ENCODE measurements around the gene MUL1.
"Not testable (repeated sequence)": the region's sequence is repeated elsewhere in the genome, so short reads cannot be mapped to it uniquely, and the experiment has no call there.

Gene MUL1

DNA sequence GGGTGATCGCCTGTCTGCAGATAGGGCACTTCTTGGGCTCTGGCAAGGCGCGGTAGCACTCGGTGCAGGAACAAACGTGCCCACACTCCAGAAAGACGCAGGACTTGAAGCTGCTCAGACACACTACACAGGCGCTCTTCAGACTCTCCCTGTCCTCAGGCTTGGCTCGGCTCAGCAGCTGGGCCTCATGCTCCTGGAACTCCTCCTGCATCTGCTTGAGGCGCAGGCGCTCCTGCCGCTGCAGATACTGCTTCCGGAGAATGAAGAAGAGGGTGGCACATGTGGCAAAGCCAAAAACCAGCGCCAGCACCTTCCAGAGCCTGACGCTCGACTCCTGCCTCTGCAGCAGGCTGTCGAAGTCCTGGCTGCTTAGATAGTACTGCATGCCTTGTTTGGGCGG lies 7.2 kb downstream of the MUL1 start:
- no peak for DNase-seq
- no peaks in the 10 kb centered on the region for H3K4me1 ChIP-seq
- TF ChIP-seq, protein P1, sequence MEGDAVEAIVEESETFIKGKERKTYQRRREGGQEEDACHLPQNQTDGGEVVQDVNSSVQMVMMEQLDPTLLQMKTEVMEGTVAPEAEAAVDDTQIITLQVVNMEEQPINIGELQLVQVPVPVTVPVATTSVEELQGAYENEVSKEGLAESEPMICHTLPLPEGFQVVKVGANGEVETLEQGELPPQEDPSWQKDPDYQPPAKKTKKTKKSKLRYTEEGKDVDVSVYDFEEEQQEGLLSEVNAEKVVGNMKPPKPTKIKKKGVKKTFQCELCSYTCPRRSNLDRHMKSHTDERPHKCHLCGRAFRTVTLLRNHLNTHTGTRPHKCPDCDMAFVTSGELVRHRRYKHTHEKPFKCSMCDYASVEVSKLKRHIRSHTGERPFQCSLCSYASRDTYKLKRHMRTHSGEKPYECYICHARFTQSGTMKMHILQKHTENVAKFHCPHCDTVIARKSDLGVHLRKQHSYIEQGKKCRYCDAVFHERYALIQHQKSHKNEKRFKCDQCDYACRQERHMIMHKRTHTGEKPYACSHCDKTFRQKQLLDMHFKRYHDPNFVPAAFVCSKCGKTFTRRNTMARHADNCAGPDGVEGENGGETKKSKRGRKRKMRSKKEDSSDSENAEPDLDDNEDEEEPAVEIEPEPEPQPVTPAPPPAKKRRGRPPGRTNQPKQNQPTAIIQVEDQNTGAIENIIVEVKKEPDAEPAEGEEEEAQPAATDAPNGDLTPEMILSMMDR (IDR thresholded peaks at IDR 0.05; ENCODE audit: low read depth, low read length): no peak
- H3K9me3 ChIP-seq: no peaks in the 10 kb centered on the region
- H3K4me3 ChIP-seq (ENCODE audit: low read depth, low read length): no peak overlapping the region
- no peaks in the 10 kb centered on the region for H3K27me3 ChIP-seq
- H3K36me3 ChIP-seq: peaks cover 3% of the 10 kb centered on the region; the same call in 1 of the 2 replicates

DNA sequence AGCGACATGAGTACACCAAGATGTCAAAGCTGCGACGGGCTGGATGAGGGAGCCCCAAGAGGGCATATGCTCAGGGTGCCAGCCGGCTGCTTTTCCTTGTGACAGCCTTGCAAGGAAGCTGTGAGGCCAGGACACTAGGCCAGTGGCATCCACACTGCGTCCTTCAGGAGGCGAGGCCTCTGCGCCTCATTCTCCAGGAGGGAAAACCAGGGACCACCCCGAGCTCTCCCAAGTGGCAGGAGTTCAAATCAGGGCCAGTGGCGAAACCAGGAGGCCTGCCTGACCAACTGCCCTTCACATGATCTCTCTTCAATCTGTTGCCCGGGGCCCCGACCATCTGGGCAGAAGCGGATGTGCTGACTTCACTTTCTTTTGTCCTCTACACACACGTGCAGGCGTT lies 8.2 kb downstream of the MUL1 start:
- Histone ChIP-seq H3K36me3 (peaks cover 3% of the 10 kb centered on the region; the same call in 1 of the 2 replicates), H3K4me1 (no peaks in the 10 kb centered on the region), H3K9me3 (no peaks in the 10 kb centered on the region), H3K4me3 (ENCODE audit: low read depth, low read length) (no peak overlapping the region), H3K27me3 (no peaks in the 10 kb centered on the region)
- TF ChIP-seq, protein P1 (IDR thresholded peaks at IDR 0.05; ENCODE audit: low read depth, low read length): no peak
- DNase-seq: no peak

DNA sequence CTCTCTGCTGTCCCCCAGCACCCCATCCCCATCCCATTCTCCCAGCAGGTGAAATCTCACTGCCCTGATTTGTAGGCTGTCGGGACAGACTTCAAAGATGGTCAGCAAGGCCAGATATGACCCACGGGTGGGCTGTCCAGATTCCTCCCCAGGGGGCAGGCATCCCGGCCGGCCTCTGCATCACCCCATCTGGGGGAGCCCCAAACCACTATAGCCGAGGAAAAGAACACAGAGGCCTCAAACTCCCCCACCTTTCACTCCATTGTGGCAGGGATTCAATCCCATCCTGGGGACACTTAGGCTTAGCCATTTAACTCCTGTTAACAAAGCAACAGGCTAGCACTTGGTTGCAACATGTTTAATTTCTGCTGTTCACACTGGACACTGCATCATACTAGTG lies 8.8 kb downstream of the MUL1 start:
- peaks cover 3% of the 10 kb centered on the region; the same call in 1 of the 2 replicates for H3K36me3 ChIP-seq
- TF ChIP-seq, protein P1 (IDR thresholded peaks at IDR 0.05; ENCODE audit: low read depth, low read length): no peak

DNA sequence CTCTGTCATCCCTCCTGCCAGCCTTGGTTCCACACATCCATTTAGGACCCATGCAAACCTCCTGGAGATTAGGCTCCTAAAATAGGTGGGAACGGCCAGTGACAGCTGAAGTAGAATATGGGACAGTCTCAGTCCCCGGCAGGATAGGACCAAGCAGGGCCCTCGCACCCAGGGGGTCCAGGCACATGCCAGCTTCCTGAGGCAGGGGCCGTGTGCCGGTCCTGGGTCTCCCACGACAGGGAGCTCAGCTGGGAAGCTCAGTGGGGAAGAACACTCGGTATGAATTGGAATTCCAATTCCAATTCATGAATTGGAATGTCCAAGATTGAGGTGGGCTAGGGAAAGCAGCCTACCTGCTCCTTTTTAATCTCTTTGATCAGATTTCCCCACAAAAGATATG lies 9.8 kb downstream of the MUL1 start:
- no peaks in the 10 kb centered on the region for H3K9me3 ChIP-seq
- peaks cover 3% of the 10 kb centered on the region; the same call in 1 of the 2 replicates for H3K36me3 ChIP-seq
- TF ChIP-seq, protein P1 (IDR thresholded peaks at IDR 0.05; ENCODE audit: low read depth, low read length): no peak
- no peak for DNase-seq
- no peaks in the 10 kb centered on the region for H3K27me3 ChIP-seq
- H3K4me3 ChIP-seq (ENCODE audit: low read depth, low read length): no peak overlapping the region
- H3K4me1 ChIP-seq: no peaks in the 10 kb centered on the region

More for the DNA sequence above, 8.8 kb downstream of the MUL1 start:
- DNase-seq: no peak
- Histone ChIP-seq H3K27me3 (no peaks in the 10 kb centered on the region), H3K4me3 (ENCODE audit: low read depth, low read length) (no peak overlapping the region), H3K9me3 (no peaks in the 10 kb centered on the region), H3K4me1 (no peaks in the 10 kb centered on the region)

DNA sequence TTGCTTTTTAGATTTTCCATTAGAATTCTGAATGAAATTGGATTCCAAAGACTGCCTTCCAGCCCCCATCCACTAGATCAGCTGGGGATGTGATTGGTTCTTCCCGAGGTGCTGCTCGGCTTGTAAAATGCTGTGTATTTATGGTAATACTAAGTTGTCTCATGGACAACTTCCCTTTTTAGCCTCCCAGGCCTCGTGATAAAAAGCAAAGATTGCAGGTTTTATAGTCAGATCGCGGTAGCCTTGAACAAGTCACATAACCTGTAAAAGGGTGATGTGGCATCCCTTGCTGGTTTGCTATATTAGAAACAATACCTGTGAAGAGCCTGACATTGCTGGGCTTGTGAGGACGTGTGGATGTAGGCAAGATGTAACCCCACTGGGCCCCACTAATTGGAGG lies 10.4 kb downstream of the MUL1 start:
- no peak for DNase-seq
- Histone ChIP-seq H3K9me3 (no peaks in the 10 kb centered on the region), H3K4me1 (no peaks in the 10 kb centered on the region), H3K27me3 (no peaks in the 10 kb centered on the region), H3K36me3 (peaks cover 3% of the 10 kb centered on the region; the same call in 1 of the 2 replicates), H3K4me3 (ENCODE audit: low read depth, low read length) (no peak overlapping the region)
- TF ChIP-seq, protein P1 (IDR thresholded peaks at IDR 0.05; ENCODE audit: low read depth, low read length): no peak

DNA sequence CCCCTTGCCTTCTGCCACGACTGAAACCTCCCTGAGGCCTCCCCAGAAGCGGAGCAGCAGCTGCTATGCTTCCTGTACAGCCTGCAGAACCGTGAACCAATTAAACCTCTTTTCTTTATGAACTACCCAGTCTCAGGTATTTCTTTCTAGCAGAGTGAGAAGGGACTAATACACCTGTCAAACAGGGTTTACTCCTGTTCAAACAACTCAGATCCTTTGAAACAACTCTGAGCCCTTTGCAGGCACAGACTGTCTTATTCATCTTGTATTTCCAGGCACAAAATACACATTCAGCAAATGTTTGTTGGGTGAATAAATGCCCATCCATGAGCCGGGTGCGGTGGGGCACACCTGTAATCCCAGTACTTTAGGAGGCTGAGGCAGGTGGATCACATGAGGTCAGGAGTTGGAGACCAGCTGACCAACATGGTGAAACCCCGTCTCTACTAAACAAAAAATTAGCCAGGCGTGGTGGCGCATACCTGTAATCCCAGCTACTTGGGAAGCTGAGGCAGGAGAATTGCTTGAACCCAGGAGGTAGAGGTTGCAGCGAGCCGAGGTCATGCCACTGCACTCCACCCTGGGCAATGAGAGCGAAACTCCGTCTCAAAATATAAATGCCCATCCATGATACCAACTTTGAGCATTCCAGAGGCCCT lies 11.1 kb downstream of the MUL1 start:
- H3K4me3 ChIP-seq (ENCODE audit: low read depth, low read length); H3K36me3 ChIP-seq; H3K9me3 ChIP-seq; H3K27me3 ChIP-seq; H3K4me1 ChIP-seq; DNase-seq: not testable (repeated sequence)

Data from BE2C (cell line).